Measurements from ENCODE around the gene CAPG.

CAPG gene

DNA sequence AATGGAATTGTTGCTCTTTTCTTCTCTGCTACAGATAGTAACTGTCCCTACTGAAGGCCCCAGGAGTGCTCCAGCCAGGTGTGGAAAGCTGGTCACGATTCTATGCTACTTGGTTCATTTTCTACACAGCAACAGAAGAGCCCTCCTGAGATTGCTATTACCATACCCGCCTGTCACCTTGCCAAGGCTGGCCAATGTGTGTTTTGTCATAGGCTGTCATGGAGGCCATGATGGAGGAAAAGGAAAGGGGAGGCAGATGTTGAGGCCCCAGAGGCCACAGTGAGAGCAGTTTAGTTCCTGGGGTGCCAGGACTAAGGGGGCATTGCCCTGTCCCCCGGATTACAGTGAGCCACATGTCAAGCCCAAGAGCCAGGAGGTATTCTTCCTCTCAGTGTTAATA, 54.6 kb downstream of the CAPG start:
- no peak for DNase-seq

DNA sequence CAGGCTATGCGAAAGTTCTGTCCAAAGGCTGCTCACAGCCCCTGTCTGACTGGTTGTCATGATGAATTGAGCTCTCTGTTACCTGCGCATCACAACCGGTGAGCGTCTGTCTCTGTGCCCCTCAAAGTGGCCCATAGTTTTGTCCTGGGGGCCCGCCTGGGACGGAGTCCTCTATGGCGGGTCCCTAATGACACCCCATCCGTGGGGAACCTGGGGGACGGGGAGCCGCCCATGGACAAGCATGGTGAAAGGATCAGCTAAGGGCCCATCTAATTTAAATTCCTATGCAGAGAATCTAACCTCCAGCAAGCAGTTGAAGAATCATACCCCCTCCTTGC, 55.1 kb downstream of the CAPG start:
- DNase-seq, result no peak

DNA sequence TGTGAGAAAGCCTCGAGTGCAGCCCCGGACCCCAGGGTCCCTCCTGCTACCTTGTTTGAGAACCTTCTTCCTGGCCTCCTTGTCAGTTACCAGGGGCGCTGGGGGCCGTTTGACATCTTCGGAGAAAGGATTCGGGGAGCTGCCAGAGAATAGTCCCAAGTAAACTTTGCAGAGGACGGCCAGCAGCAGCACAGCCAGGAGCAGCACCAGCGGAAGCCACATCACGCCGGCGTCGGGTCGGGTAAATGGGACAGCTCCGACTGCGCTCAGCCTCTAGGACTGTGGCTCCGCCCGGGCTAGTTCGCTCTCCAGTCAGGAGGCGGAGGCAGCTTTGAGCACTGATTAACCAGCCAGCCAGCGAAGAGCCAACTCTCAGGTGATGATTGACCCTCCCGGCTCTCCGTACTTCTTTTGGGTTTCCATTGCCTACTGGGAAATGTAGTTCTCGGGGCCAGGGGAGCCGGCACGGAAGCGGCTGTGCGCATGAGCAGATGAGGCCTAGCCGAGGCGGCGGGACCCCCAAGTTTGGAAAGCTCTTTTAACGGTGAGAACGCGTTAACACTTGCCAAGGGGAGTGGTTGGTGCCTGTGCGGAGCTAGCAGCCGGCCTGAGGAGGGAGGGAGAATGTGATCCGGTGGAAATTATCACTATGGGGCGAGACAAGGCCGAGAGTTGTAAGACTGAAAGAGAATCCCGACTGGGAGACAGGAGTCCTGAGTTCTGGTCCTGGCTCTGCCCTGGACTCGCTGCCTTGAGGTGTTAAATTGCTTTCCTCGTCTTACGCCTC, 55.7 kb downstream of the CAPG start, which contains the start of the genes ELMOD3 and RETSAT:
Gene ELMOD3, plus strand, starts transcription at position 484 of the 787 bp plus-strand sequence. CDS start 2,430 bp downstream, outside the sequence.
Gene RETSAT, minus strand, starts transcription at position 243 of the 787 bp plus-strand sequence. Its CDS starts 21 bp downstream, at position 222.
- DNase-seq, result peak; percentile 99

DNA sequence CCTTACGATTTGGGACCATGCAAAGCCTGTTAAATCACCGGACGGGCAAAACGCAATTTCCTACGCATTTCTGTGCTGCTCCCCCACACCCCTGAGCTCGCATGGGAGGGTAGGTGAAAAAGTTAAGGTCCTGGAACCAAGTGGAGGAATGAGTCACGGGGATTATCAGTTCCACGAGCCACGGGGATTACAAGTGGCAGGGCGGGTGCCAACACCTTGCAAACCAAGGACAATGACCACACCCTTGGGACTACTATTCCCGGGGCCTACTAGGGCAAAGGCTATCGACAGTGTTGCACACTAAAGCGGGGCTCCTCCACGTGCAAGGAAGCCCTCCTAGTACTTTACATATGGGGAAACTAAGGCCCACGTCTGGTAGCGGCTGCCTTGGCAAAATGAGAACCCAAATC, 56.3 kb downstream of the CAPG start:
- peak; percentile 34 for DNase-seq

DNA sequence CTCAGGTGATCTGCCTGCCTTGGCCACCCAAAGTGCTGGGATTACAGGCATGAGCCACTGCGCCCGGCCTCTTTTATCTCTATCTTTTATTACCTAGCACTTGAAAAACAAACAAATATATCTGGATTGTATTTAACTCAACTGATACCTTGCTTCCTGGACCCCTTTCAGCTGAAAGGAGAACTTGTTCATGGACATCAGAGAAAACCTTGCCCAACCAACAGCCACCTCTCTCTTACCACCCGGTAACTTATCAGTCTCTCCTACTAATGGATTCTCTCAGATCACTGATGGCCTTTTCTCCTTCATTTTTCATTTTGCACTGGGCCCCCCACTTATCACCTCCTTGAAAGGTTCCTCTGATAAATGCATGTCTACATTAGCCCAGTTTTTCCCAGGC, 62.6 kb downstream of the CAPG start:
- DNase-seq, result no peak

Measured in RPMI8226 (cell line).